NCI-H2227 (cell line): ENCODE measurements around the gene KCNA3.

ENCODE experiments used
- DNase-seq: peaks from one replicate; lab custom pipeline; 2025; ENCODE audit not compliant: unreplicated experiment; lab: John Stamatoyannopoulos, UW

KCNA3 gene

GRCh38 chr1:110674337-110675059 lies at the start of gene KCNA3:
Gene KCNA3 (minus strand): TSS chr1:110674940. CDS start chr1:110674809, 131 bp downstream.
- DNase-seq = peak; percentile 94

- no peak for DNase-seq
Observed at GRCh38 chr1:110722807-110723206, 48.1 kb upstream of the KCNA3 start.

GRCh38 chr1:110719908-110720307 lies 45.2 kb upstream of the KCNA3 start:
- DNase-seq = no peak

GRCh38 chr1:110718452-110718851 lies 43.7 kb upstream of the KCNA3 start:
- no peak for DNase-seq

- DNase-seq = no peak
Observed at GRCh38 chr1:110717179-110717578, 42.4 kb upstream of the KCNA3 start.

- DNase-seq = peak; percentile 40
Observed at GRCh38 chr1:110714374-110714995, 39.7 kb upstream of the KCNA3 start.

- no peak for DNase-seq
Observed at GRCh38 chr1:110713221-110713620, 38.5 kb upstream of the KCNA3 start.

GRCh38 chr1:110710314-110710713 lies 35.6 kb upstream of the KCNA3 start:
- no peak for DNase-seq

GRCh38 chr1:110708974-110709440 lies 34.3 kb upstream of the KCNA3 start:
- DNase-seq = no peak

GRCh38 chr1:110707232-110707631 lies 32.5 kb upstream of the KCNA3 start:
- no peak for DNase-seq

- DNase-seq = no peak
Observed at GRCh38 chr1:110706621-110707020, 31.9 kb upstream of the KCNA3 start.

- DNase-seq = no peak
Observed at GRCh38 chr1:110702260-110702659, 27.5 kb upstream of the KCNA3 start.

- DNase-seq = no peak
Observed at GRCh38 chr1:110700767-110701166, 26.0 kb upstream of the KCNA3 start.

- DNase-seq = no peak
Observed at GRCh38 chr1:110697606-110698005, 22.9 kb upstream of the KCNA3 start.

- no peak for DNase-seq
Observed at GRCh38 chr1:110696818-110697217, 22.1 kb upstream of the KCNA3 start.

GRCh38 chr1:110690709-110691365 lies 16.1 kb upstream of the KCNA3 start:
- no peak for DNase-seq

GRCh38 chr1:110689868-110690267 lies 15.1 kb upstream of the KCNA3 start:
- DNase-seq = no peak

- DNase-seq = no peak
Observed at GRCh38 chr1:110688514-110688913, 13.8 kb upstream of the KCNA3 start.

GRCh38 chr1:110687250-110687649 lies 12.5 kb upstream of the KCNA3 start:
- DNase-seq = no peak

- no peak for DNase-seq
Observed at GRCh38 chr1:110686188-110686587, 11.4 kb upstream of the KCNA3 start.

- no peak for DNase-seq
Observed at GRCh38 chr1:110684491-110684890, 9.8 kb upstream of the KCNA3 start.

GRCh38 chr1:110682898-110683297 lies 8.2 kb upstream of the KCNA3 start:
- DNase-seq = no peak
